OCI-LY1 (cell line): Measurements from ENCODE around the gene SGO2.

Experiments used
- EZH2 ChIP-seq: fragments of 200-600 bp; sonication (generic), shearing (Covaris generic); IDR thresholded peaks from 2 replicates; pipeline ENCODE4 v1.8.0; 2017; ENCODE audit warnings: borderline replicate concordance, mixed run types, mild to moderate bottlenecking, antibody characterized with exemption, low read length, moderate library complexity, mixed read lengths
- TF ChIP-seq, protein P1 (sequence below): fragments of 200-600 bp; sonication (generic), shearing (Covaris generic); IDR thresholded peaks from 2 replicates; pipeline ENCODE4 v1.5.1; 2017; ENCODE audit warnings: mild to moderate bottlenecking, antibody characterized with exemption, low read length, moderate library complexity, mixed read lengths

DNA sequence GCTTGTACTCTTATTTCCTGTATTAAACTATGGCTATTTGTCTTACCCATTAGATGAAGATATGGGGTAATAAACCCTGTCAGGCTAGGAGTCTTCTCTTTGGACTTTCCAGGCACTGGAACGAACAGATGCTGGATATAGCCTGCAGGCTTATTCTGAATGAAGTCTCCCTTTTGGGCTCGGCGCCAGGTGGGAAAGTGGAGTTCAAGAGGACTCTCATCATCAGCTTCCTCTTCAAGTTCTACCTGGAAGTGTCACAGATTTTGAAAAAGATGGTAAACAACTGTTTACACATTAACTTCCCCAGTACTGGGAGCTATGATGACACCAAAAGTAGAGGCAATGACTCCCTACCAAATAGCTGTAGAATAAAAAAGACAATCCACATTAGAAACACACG is 87.7 kb downstream of the SGO2 start:
- TF ChIP-seq, protein P1, sequence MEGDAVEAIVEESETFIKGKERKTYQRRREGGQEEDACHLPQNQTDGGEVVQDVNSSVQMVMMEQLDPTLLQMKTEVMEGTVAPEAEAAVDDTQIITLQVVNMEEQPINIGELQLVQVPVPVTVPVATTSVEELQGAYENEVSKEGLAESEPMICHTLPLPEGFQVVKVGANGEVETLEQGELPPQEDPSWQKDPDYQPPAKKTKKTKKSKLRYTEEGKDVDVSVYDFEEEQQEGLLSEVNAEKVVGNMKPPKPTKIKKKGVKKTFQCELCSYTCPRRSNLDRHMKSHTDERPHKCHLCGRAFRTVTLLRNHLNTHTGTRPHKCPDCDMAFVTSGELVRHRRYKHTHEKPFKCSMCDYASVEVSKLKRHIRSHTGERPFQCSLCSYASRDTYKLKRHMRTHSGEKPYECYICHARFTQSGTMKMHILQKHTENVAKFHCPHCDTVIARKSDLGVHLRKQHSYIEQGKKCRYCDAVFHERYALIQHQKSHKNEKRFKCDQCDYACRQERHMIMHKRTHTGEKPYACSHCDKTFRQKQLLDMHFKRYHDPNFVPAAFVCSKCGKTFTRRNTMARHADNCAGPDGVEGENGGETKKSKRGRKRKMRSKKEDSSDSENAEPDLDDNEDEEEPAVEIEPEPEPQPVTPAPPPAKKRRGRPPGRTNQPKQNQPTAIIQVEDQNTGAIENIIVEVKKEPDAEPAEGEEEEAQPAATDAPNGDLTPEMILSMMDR: no peak
- no peak for TF ChIP-seq EZH2
